Upper lobe of left lung (tissue), 4 donors: Measurements from ENCODE around the gene TBXAS1.

Experiments
- POLR2A ChIP-seq, 4 donors: fragments of 450-650 bp; IDR thresholded peaks; one replicate each; pipeline ENCODE4 v1.5.1; 2016 to 2017; ENCODE audit warnings: antibody characterized with exemption in 4 of 4, mild to moderate bottlenecking in 2 of 4
- POLR2AphosphoS5 ChIP-seq, 2 donors: sonication (generic); formaldehyde crosslinking; IDR thresholded peaks; one replicate each; pipeline ENCODE4 v1.5.1; 2017; ENCODE audit warnings: antibody characterized with exemption in 2 of 2
- TF ChIP-seq, protein P1 (sequence below), 6 experiments: fragments of 450-650 bp in 4 of 6; fragments of 200-600 bp in 2 of 6; sonication (generic) in 2 of 6; IDR thresholded peaks; one replicate each; pipeline ENCODE4 v1.5.1; 2016 to 2019; ENCODE audit warnings: antibody characterized with exemption in 6 of 6

DNA sequence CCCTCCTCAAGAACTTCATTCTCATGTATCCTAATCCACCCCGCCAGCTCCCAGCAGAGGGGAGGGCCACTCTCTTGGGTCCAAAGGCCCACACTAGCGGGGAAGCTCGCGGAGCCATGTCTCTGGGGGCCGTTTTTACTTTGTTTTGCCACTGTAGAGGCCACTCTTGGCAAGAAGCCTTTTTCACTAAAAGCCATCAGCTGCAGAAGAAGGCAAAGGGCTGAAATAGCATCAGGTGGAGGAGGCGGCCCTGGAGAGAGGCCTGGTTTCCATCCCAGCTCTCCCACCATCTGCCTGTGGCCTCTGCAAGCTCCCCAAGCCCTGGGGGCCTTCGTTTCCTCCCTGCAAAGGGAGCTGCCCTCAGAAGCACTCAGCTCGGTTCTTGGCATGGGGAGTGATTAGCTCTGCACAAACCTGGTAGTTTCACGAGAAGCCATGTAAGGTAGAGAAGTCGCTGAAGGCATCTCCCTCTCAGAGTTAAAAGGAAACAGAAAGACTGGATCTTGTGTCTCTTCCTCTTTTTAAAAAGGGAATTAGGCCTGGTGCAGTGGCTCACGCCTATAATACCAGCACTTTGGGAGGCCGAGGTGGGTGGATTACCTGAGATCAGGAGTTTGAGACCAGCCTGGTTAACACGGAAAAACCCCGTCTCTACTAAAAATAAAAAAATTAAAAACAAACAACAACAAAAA lies 163.4 kb downstream of the TBXAS1 start:
- TF ChIP-seq POLR2AphosphoS5 (IDR thresholded peaks at IDR 0.05) (no peak), POLR2A (IDR thresholded peaks at IDR 0.05) (no peak)
- TF ChIP-seq, protein P1, sequence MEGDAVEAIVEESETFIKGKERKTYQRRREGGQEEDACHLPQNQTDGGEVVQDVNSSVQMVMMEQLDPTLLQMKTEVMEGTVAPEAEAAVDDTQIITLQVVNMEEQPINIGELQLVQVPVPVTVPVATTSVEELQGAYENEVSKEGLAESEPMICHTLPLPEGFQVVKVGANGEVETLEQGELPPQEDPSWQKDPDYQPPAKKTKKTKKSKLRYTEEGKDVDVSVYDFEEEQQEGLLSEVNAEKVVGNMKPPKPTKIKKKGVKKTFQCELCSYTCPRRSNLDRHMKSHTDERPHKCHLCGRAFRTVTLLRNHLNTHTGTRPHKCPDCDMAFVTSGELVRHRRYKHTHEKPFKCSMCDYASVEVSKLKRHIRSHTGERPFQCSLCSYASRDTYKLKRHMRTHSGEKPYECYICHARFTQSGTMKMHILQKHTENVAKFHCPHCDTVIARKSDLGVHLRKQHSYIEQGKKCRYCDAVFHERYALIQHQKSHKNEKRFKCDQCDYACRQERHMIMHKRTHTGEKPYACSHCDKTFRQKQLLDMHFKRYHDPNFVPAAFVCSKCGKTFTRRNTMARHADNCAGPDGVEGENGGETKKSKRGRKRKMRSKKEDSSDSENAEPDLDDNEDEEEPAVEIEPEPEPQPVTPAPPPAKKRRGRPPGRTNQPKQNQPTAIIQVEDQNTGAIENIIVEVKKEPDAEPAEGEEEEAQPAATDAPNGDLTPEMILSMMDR (IDR thresholded peaks at IDR 0.05): no peak
